Hematopoietic multipotent progenitor cell treated with erythropoietin and hydrocortisone succinate and interleukin-3 and kit ligand, for 15 days (in vitro differentiated cells): ENCODE data around the gene NMNAT2.
"Not testable (repeated sequence)": the region's sequence is repeated elsewhere in the genome, so short reads cannot be mapped to it uniquely, and the experiment has no call there.

Source experiments
- DNase-seq: peaks from one replicate; pipeline ENCODE4 v3.0.0-alpha.2; 2015; ENCODE audit warnings: low spot score

Gene NMNAT2

GRCh38 chr1:183417772-183418491, at the start of gene NMNAT2:
NMNAT2 (minus strand) TSS chr1:183418380; CDS start chr1:183418267, 113 bp downstream.
- DNase-seq: no peak

- DNase-seq: no peak
These were observed 49.5 kb upstream of the NMNAT2 start for GRCh38 chr1:183467687-183468086.

GRCh38 chr1:183466781-183467180, 48.6 kb upstream of the NMNAT2 start:
- DNase-seq: no peak

GRCh38 chr1:183463566-183463965, 45.4 kb upstream of the NMNAT2 start:
- no peak for DNase-seq

- no peak for DNase-seq
These were observed 43.2 kb upstream of the NMNAT2 start for GRCh38 chr1:183461350-183461749.

GRCh38 chr1:183460596-183460995, 42.4 kb upstream of the NMNAT2 start:
- DNase-seq: no peak

- no peak for DNase-seq
These were observed 39.3 kb upstream of the NMNAT2 start for GRCh38 chr1:183457449-183457848.

GRCh38 chr1:183456826-183457225, 38.6 kb upstream of the NMNAT2 start:
- DNase-seq: no peak

GRCh38 chr1:183454377-183454776, 36.2 kb upstream of the NMNAT2 start:
- no peak for DNase-seq

- no peak for DNase-seq
These were observed 31.9 kb upstream of the NMNAT2 start for GRCh38 chr1:183450093-183450492.

- no peak for DNase-seq
These were observed 31.1 kb upstream of the NMNAT2 start for GRCh38 chr1:183449223-183449770.

GRCh38 chr1:183444243-183444642, 26.1 kb upstream of the NMNAT2 start:
- DNase-seq: no peak

GRCh38 chr1:183443466-183443865, 25.3 kb upstream of the NMNAT2 start:
- no peak for DNase-seq

- no peak for DNase-seq
These were observed 24.8 kb upstream of the NMNAT2 start for GRCh38 chr1:183443011-183443410.

- DNase-seq: no peak
These were observed 19.9 kb upstream of the NMNAT2 start for GRCh38 chr1:183438060-183438459.

- no peak for DNase-seq
These were observed 17.3 kb upstream of the NMNAT2 start for GRCh38 chr1:183435497-183435896.

- no peak for DNase-seq
These were observed 15.5 kb upstream of the NMNAT2 start for GRCh38 chr1:183433703-183434102.

- DNase-seq: no peak
These were observed 14.3 kb upstream of the NMNAT2 start for GRCh38 chr1:183432548-183432875.

- DNase-seq: no peak
These were observed 13.8 kb upstream of the NMNAT2 start for GRCh38 chr1:183431840-183432547.

- not testable (repeated sequence) for DNase-seq
These were observed 9.4 kb upstream of the NMNAT2 start for GRCh38 chr1:183427591-183427990.

GRCh38 chr1:183424691-183425090, 6.5 kb upstream of the NMNAT2 start:
- DNase-seq: no peak

- DNase-seq: no peak
These were observed 5.4 kb upstream of the NMNAT2 start for GRCh38 chr1:183423541-183423940.

GRCh38 chr1:183419399-183419798, 1.2 kb upstream of the NMNAT2 start:
- no peak for DNase-seq
